Upper lobe of left lung (tissue), 4 donors: ENCODE measurements around the gene GABRG3.

Experiments used
- CTCF ChIP-seq, 6 experiments: fragments of 450-650 bp in 4 of 6; fragments of 200-600 bp in 2 of 6; sonication (generic) in 2 of 6; IDR thresholded peaks; one replicate each; pipeline ENCODE4 v1.5.1; 2016 to 2019; ENCODE audit warnings: antibody characterized with exemption in 6 of 6
- EP300 ChIP-seq, 4 donors: sonication (generic); formaldehyde crosslinking; IDR thresholded peaks; one replicate each; pipeline ENCODE4 v1.5.1; 2017; ENCODE audit warnings: antibody characterized with exemption in 4 of 4, control low read depth in 2 of 4
- POLR2A ChIP-seq, 4 donors: fragments of 450-650 bp; IDR thresholded peaks; one replicate each; pipeline ENCODE4 v1.5.1; 2016 to 2017; ENCODE audit warnings: antibody characterized with exemption in 4 of 4, mild to moderate bottlenecking in 2 of 4

DNA sequence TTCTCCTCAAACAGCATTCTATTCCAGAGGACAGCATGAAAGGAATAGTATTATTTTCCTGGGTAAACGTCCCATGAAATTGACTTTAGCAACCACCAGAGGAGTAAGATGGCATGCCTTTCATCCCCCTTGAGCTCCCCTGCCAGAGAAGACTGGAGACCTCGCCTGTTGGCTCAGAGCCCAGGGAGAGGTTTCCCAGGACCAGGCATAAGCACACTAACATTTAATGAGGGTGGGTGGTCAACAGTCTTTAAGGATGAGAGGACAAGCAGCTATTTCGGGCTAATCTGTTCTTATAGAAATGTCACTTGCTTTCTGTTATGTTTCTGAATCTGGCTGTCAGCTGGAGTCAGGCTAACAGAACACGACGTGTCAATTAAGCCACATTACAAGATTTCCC lies 390.5 kb downstream of the GABRG3 start:
- TF ChIP-seq CTCF (IDR thresholded peaks at IDR 0.05) (no peak), POLR2A (IDR thresholded peaks at IDR 0.05) (no peak), EP300 (IDR thresholded peaks at IDR 0.05) (no peak)
